T-cell (primary cell): ENCODE results near the gene NFILZ. TPM values are rescaled to one million over a fixed set of nuclear protein-coding genes. Genes with fewer than 3 reads are reported as not detected.

Source experiments
- ATAC-seq, 4 experiments: fragments of 200-7000 bp in 3 of 4; fragments of 150-1000 bp in 1 of 4; cut with Tn5 transposase; replicated peaks in 1 of 4; 1 replicate in 3 of 4; 2 replicates in 1 of 4; pipeline ENCODE4 v1.10.0; 2021; ENCODE audit warnings: moderate library complexity in 3 of 4, mild to moderate bottlenecking in 2 of 4, moderate number of reproducible peaks in 1 of 4
- CTCF ChIA-PET, 2 donors: fragments of 300-600 bp; sonication (Branson Sonifier 250); formaldehyde crosslinking; loops; one replicate each; lab custom pipeline; 2022; ENCODE audit warnings: antibody characterized with exemption in 2 of 2; lab: Charles Lee
- POLR2A ChIA-PET, 2 donors: fragments of 300-600 bp; sonication (Branson Sonifier 250); formaldehyde crosslinking; loops; one replicate each; lab custom pipeline; 2022; ENCODE audit warnings: antibody characterized with exemption in 2 of 2; lab: Charles Lee
- DNase-seq, 35 experiments: peaks; one replicate each; pipeline versions ENCODE4 v3.0.0 to v3.0.0-alpha.2; 2013 to 2023
- H3K27ac ChIP-seq: one replicate; pipeline ENCODE4 v1.5.1; 2013; ENCODE audit warnings: low read length
- H3K27me3 ChIP-seq, 2 experiments: replicated peaks in 1 of 2; 1 replicate in 1 of 2; 2 replicates in 1 of 2; pipeline versions ENCODE4 v1.6.1 to v1.7.0; 2013; ENCODE audit warnings: low read length in 1 of 2, mixed read lengths in 1 of 2; ENCODE audit not compliant: control insufficient read depth in 2 of 2, insufficient read depth in 2 of 2; ENCODE audit errors: extremely low read depth in 1 of 2
- H3K36me3 ChIP-seq, 2 donors: 1 replicate in 1 of 2; 2 replicates in 1 of 2; pipeline versions ENCODE4 v1.6.1 to v1.7.0; 2013; ENCODE audit warnings: low read length in 1 of 2; ENCODE audit not compliant: control insufficient read depth in 2 of 2, insufficient read depth in 1 of 2; ENCODE audit errors: extremely low read depth in 1 of 2
- H3K4me1 ChIP-seq, 2 experiments: 1 replicate in 1 of 2; 2 replicates in 1 of 2; pipeline versions ENCODE4 v1.6.1 to v1.7.0; 2013; ENCODE audit warnings: low read length in 2 of 2, mixed read lengths in 1 of 2; ENCODE audit not compliant: insufficient read depth in 2 of 2, control insufficient read depth in 1 of 2; ENCODE audit errors: extremely low read depth in 1 of 2
- H3K4me3 ChIP-seq, 2 donors: 1 replicate in 1 of 2; 2 replicates in 1 of 2; pipeline versions ENCODE4 v1.5.1 to v1.7.0; 2013; ENCODE audit warnings: mild to moderate bottlenecking in 2 of 2, low read length in 1 of 2, moderate library complexity in 1 of 2; ENCODE audit not compliant: control insufficient read depth in 1 of 2; ENCODE audit errors: extremely low read depth in 1 of 2
- H3K9me3 ChIP-seq: 2 replicates; pipeline ENCODE4 v1.7.0; 2013
- H3K27ac Mint-ChIP-seq, 2 donors: one replicate each; pipeline ENCODE4 v1.8.0; 2020 to 2021; ENCODE audit warnings: mild to moderate bottlenecking in 2 of 2, mixed read lengths in 2 of 2
- H3K27me3 Mint-ChIP-seq, 2 donors: one replicate each; pipeline ENCODE4 v1.8.0; 2021 to 2022; ENCODE audit warnings: mixed read lengths in 2 of 2
- H3K36me3 Mint-ChIP-seq: one replicate; pipeline ENCODE4 v1.8.0; 2021; ENCODE audit warnings: mixed read lengths
- H3K4me1 Mint-ChIP-seq, 3 donors: one replicate each; pipeline ENCODE4 v1.8.0; 2020 to 2022; ENCODE audit warnings: mixed read lengths in 3 of 3, mild to moderate bottlenecking in 1 of 3
- H3K4me3 Mint-ChIP-seq, 3 donors: one replicate each; pipeline ENCODE4 v1.8.0; 2020 to 2022; ENCODE audit warnings: mild to moderate bottlenecking in 3 of 3, mixed read lengths in 3 of 3, moderate library complexity in 3 of 3
- H3K9me3 Mint-ChIP-seq, 3 donors: one replicate each; pipeline ENCODE4 v1.8.0; 2020 to 2022; ENCODE audit warnings: mixed read lengths in 3 of 3
- WGBS: methylation state at CpG from one replicate; pipeline ENCODE4 v1.1.5; 2013; ENCODE audit warnings: missing lambda C conversion rate; ENCODE audit not compliant: insufficient coverage; 5-methylcytosine and 5-hydroxymethylcytosine counted together
- total RNA-seq, 35 experiments: library from RNA in 6 of 35; stranded (reverse) in 6 of 35; fragments of 120-200 nt in 1 of 35; gene quantifications; one replicate each; pipeline versions ENCODE4 v1.2.1 to v1.2.4 and lab custom pipeline; 2013 to 2026

Gene NFILZ
- total RNA-seq, 5 donors from 2014 or later (not counting 1 experiment from before 2014, with no cell fraction given): not detected

DNA sequence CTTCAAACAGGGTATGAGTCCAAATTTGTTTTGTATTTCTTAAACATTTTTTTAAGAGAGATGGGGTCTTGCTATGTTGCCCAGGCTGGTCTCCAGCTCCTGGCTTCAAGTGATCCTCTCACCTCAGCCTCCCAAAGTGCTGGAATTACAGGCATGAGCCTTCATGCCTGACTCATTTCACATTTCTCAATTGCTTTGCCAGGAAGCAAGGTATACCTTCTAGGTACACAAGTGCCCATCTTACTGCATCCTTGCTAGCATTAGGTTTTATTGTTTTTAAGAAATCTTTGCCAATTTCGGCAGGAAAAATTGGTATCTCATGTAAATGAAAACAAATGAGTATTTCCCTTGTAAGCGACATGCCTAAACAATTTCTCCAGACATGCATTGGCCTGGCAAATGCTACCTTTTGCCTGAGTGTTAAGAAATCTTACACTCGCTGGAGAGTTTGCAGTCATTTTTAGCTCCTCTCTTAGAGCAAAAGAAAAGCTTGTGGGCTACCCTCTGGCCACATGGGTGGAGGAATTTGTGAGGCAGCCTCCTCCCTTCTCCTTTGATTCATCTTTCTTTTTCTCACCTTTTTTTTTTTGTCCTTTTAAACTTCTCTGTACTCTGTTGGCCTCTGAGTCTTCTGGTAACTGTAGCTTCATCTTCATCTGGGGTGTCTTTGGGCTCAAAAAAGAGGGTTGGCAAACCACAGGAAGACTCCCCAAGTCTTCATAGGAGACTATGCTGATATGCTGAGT, 35.2 kb downstream of the NFILZ start:
- H3K27ac ChIP-seq: peak overlapping the region; percentile 28
- H3K4me1 ChIP-seq: peaks cover 15 to 50% of the 10 kb centered on the region in 2 experiments
- H3K27me3 ChIP-seq: no peaks in the 10 kb centered on the region
- Mint-ChIP-seq H3K27ac (peak overlapping the region; percentile 85 to 87), H3K4me1 (peaks cover 37 to 60% (median 55%) of the 10 kb centered on the region in 3 donors), H3K4me3 (peak overlapping the region in 1 of 3 donors; percentile 62), H3K27me3 (no peaks in the 10 kb centered on the region), H3K9me3 (peaks cover 0 to 4% (median 0%) of the 10 kb centered on the region in 3 donors), H3K36me3 (no peaks in the 10 kb centered on the region)
- CTCF ChIA-PET: interaction anchor here (0.6 to 0.9 kb wide), 2 partner anchors 11 to 360 kb away, joined by 3 to 5 read pairs; no protein-coding TSS in a partner anchor
- no peak overlapping the region for H3K4me3 ChIP-seq
- POLR2A ChIA-PET: no interaction called here
- DNase-seq (peak in 1 of 35 experiments; percentile 14), ATAC-seq (peak in 2 of 4 experiments; percentile 18 to 40)
- no peaks in the 10 kb centered on the region for H3K36me3 ChIP-seq
- no CpG with 5 or more reads among the region's 3 CpGs for WGBS
- H3K9me3 ChIP-seq: no peaks in the 10 kb centered on the region

DNA sequence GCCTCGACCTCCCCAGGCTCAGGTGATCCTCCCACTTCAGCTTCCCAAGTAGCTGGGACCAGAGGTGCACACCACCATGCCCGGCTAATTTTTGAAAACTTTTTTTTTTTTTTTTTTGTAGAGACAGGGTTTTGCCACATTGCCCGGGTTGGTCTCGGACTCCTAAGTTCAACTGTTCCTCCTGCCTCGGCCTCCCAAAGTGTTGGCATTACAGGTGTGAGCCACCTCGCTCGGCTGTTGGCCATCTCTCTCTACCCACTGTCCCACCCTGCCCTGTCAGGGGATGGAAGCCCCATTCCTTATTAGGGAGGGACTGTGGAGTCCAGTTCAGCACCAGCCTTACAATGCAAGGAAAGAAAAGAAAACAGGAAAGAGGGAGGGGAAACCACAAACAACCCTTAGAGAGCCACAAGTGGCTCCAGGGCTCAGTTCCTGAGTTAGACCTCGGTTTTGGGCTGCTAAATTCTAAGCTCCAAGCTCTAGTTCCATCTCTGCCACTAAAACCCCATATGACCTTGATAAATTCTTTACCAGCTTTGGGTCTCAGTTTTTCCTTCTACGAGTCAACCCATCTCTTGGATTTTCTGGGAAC, 36.5 kb downstream of the NFILZ start:
- no peaks in the 10 kb centered on the region for H3K27me3 Mint-ChIP-seq
- H3K4me1 ChIP-seq: peaks cover 17 to 62% of the 10 kb centered on the region in 2 experiments
- peak overlapping the region; percentile 27 for H3K27ac ChIP-seq
- H3K9me3 Mint-ChIP-seq: peaks cover 0 to 4% (median 0%) of the 10 kb centered on the region in 3 donors
- DNase-seq (no peak), ATAC-seq (no peak)
- no peaks in the 10 kb centered on the region for H3K36me3 ChIP-seq
- H3K4me3 ChIP-seq: no peak overlapping the region
- 55% methylated on average over 2 of the region's 9 CpGs for WGBS
- H3K36me3 Mint-ChIP-seq: no peaks in the 10 kb centered on the region
- POLR2A ChIA-PET: interaction anchor here in 1 of 2 donors (0.7 kb wide), 1 partner anchor 32 kb away, joined by 6 read pairs; no protein-coding TSS in a partner anchor
- peak overlapping the region; percentile 85 to 87 for H3K27ac Mint-ChIP-seq
- peaks cover 44 to 72% (median 55%) of the 10 kb centered on the region in 3 donors for H3K4me1 Mint-ChIP-seq
- H3K27me3 ChIP-seq: no peaks in the 10 kb centered on the region
- no peak overlapping the region for H3K4me3 Mint-ChIP-seq
- CTCF ChIA-PET: no interaction called here
- no peaks in the 10 kb centered on the region for H3K9me3 ChIP-seq

DNA sequence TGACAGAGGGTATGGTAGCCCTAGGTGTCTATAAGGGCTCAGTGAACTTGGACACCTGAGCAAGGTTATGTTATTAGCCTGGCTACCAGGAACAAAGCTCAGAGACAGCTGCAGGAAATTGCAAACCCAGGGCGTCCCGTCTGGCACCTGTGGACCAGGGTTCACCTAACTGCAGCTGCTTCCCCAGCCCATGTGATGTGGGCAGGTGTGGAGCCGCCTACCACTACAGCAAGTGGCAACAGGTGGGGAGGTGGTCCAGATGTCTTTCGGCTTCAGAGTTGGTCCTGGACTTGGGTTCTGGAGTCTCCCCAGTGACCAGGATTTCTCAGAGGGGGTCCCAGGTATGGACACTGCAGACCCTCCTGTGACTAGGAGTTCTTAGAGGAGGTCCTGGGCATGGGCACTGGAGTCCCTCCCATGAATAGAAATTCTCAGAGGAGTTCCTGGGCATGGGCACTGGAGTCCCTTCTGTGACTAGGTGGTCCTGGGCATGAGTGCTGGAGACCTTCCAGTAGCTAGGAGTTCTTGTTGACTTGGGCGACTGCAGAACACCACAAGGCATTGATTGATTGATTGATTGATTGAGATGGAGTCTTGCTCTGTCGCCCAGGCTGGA, 43.0 kb downstream of the NFILZ start:
- H3K27ac ChIP-seq: no peak overlapping the region
- no peaks in the 10 kb centered on the region for H3K36me3 ChIP-seq
- H3K4me3 Mint-ChIP-seq: no peak overlapping the region
- DNase-seq (no peak), ATAC-seq (no peak)
- POLR2A ChIA-PET: interaction anchor here in 1 of 2 donors (0.6 kb wide), 1 partner anchor 1852 kb away, joined by 3 read pairs; no protein-coding TSS in a partner anchor
- WGBS: 56% methylated on average over 6 of the region's 6 CpGs
- H3K36me3 Mint-ChIP-seq: no peaks in the 10 kb centered on the region
- H3K9me3 ChIP-seq: no peaks in the 10 kb centered on the region
- H3K9me3 Mint-ChIP-seq: peaks cover 0 to 7% (median 3%) of the 10 kb centered on the region in 3 donors
- H3K4me3 ChIP-seq: no peak overlapping the region
- H3K4me1 Mint-ChIP-seq: peaks cover 22 to 47% (median 30%) of the 10 kb centered on the region in 3 donors
- peaks cover 2 to 26% of the 10 kb centered on the region in 2 experiments for H3K4me1 ChIP-seq
- H3K27ac Mint-ChIP-seq: no peak overlapping the region
- peaks cover 0 to 3% of the 10 kb centered on the region in 2 donors for H3K27me3 Mint-ChIP-seq
- H3K27me3 ChIP-seq: peaks cover 0 to 7% of the 10 kb centered on the region in 2 experiments
- CTCF ChIA-PET: no interaction called here

DNA sequence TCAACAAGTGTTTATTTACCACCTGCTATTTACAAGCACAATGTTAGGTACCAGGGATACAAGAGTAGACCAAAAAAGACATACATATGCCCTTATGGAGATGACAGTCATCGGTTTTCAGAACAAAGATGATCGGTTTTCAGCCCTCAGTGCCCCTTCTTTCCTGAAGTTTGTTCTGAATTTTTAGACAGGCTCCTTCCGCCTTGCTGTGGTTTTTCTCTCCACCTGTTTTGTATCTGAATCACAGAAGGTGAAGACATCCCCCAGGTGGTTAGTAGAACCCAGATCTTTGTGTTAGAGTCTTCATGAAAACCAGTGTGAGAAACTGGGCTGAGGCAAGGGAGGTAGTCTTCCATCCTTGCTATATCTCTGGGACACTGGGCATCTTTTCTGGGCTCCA, 44.6 kb downstream of the NFILZ start:
- CTCF ChIA-PET: no interaction called here
- DNase-seq (no peak), ATAC-seq (no peak)
- WGBS: no CpG with 5 or more reads among the region's 3 CpGs
- peaks cover 0 to 7% of the 10 kb centered on the region in 2 experiments for H3K27me3 ChIP-seq
- H3K27ac ChIP-seq: no peak overlapping the region
- H3K4me3 ChIP-seq: no peak overlapping the region
- peaks cover 2 to 25% of the 10 kb centered on the region in 2 experiments for H3K4me1 ChIP-seq
- Mint-ChIP-seq H3K4me3 (no peak overlapping the region), H3K4me1 (peaks cover 22 to 36% (median 30%) of the 10 kb centered on the region in 3 donors), H3K9me3 (peaks cover 0 to 9% (median 0%) of the 10 kb centered on the region in 3 donors), H3K36me3 (no peaks in the 10 kb centered on the region), H3K27ac (no peak overlapping the region), H3K27me3 (peaks cover 0 to 3% of the 10 kb centered on the region in 2 donors)
- H3K36me3 ChIP-seq: no peaks in the 10 kb centered on the region
- no peaks in the 10 kb centered on the region for H3K9me3 ChIP-seq
- POLR2A ChIA-PET: no interaction called here

DNA sequence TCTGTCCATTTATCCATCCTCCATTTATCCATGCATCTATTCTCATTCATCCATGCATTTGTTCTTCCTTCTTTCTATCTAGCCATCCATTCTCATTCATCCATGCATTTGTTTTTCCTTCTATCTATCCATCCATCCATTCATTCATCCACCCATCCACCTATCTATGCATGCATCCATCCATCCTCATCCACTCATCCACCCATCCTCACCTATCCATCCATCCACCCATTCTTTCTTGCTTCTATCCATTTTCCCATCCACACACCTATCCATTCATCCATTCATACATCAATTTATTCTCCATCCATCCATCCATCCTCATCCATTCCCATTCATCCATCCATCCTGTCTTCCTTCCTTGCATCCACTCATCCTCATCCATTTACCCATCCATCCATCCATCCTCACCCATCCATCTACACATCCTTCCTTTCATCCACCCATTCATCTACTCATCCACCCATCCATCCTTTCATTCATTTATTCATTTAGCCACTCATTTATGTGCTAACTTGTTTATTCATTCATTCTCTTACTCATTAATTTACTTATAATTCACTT, 47.9 kb downstream of the NFILZ start:
- no peak overlapping the region for H3K4me3 ChIP-seq
- H3K36me3 Mint-ChIP-seq: no peaks in the 10 kb centered on the region
- H3K4me1 Mint-ChIP-seq: peaks cover 19 to 33% (median 23%) of the 10 kb centered on the region in 3 donors

More for the DNA sequence above, 47.9 kb downstream of the NFILZ start:
- H3K27me3 Mint-ChIP-seq: peaks cover 0 to 3% of the 10 kb centered on the region in 2 donors
- Histone ChIP-seq H3K4me1 (peaks cover 0 to 5% of the 10 kb centered on the region in 2 experiments), H3K36me3 (no peaks in the 10 kb centered on the region), H3K27me3 (peaks cover 0 to 1% of the 10 kb centered on the region in 2 experiments), H3K27ac (no peak overlapping the region), H3K9me3 (no peaks in the 10 kb centered on the region)
- H3K9me3 Mint-ChIP-seq: peaks cover 0 to 9% (median 0%) of the 10 kb centered on the region in 3 donors
- H3K4me3 Mint-ChIP-seq: no peak overlapping the region
- CTCF ChIA-PET: no interaction called here
- POLR2A ChIA-PET: no interaction called here
- ATAC-seq (no peak), DNase-seq (no peak)
- no peak overlapping the region for H3K27ac Mint-ChIP-seq
